T-helper 2 cell treated with Interferon-gamma antibody and Interleukin-4, amounts not matched to agents 100 ng/mL and 5 ng/mL, for 36 hours (primary cell): ENCODE measurements around the gene NT5DC1. TPM values are rescaled to one million over a fixed set of nuclear protein-coding genes. Genes with fewer than 3 reads are reported as not detected.

ENCODE experiments used
- intact Hi-C: fragments of 100-400 bp; cut with micrococcal nuclease; formaldehyde crosslinking; loops from one replicate; pipeline ENCODE4 v1.15.1; 2023
- total RNA-seq: library from RNA; stranded (reverse); gene quantifications from 2 replicates; pipeline ENCODE4 v1.2.3, GENCODE V29; 2022

Gene NT5DC1
- total RNA-seq, 1 donor from 2014 or later, result 47.9 TPM

DNA sequence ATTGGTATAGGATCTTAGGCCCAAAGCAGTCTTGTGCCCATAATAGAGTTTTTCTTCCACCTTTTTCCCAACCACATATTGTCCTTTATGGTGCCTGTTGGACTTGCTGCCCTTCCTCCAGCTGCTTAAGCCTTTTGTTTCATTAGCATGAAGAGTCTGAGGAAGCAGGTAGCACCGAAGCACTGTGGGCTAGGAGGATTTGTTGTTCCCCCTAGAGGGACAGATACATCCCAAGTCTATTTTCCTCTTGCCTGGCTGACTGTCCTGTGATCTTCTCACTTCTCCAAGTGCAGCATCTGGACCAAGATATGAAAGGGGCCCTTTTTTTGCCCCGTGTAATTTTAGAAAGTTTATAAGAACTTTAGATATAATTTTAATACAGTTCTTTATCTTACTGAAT, 75.9 kb downstream of the NT5DC1 start:
- intact Hi-C loops, result no loop called here

DNA sequence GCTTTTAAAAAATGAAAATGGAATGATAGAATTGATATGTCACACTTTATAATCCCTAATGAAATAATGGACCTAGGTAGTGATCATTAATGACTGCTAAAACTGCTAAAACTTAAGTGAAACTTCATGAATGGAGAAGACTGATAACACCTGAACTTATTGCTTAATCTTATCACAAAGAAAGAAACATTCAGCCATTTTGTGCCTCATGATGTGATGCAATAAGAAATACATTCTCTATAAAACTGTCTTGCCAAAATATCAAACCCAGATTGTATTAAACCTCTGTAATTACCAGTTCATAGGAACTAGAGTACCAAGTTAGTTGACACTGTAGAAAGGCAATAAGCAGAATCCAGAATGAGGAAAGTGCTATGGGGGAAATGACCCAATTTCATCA, 79.7 kb downstream of the NT5DC1 start:
- intact Hi-C loops, result no loop called here

GRCh38 chr6:116189472-116189871, 88.8 kb downstream of the NT5DC1 start:
- intact Hi-C loops, result no loop called here

DNA sequence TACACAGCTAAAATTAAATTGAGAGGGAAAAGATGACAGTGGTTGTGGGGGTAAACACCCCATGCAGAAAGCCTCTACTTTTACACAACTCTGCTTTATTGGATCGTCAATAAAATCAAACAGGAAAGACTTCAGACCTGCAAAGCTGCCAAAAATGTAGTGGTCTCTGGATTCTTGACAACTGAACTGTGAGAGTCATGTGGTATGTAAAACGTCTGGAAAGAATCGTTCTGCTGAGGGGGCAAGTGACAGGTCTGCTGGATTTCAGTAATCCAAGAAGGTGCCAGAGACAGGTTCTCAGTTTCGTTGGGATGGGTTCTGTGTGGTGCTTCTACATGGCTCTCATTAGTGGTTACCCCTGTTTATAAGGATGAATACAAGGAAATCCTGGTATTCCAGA, 89.9 kb downstream of the NT5DC1 start:
- intact Hi-C loops, result no loop called here

GRCh38 chr6:116191881-116192280, 91.2 kb downstream of the NT5DC1 start:
- intact Hi-C loops, result no loop called here

GRCh38 chr6:116192786-116193185, 92.1 kb downstream of the NT5DC1 start:
- intact Hi-C loops, result no loop called here

- intact Hi-C loops, result no loop called here
Measured at GRCh38 chr6:116196841-116197240, 96.2 kb downstream of the NT5DC1 start.

DNA sequence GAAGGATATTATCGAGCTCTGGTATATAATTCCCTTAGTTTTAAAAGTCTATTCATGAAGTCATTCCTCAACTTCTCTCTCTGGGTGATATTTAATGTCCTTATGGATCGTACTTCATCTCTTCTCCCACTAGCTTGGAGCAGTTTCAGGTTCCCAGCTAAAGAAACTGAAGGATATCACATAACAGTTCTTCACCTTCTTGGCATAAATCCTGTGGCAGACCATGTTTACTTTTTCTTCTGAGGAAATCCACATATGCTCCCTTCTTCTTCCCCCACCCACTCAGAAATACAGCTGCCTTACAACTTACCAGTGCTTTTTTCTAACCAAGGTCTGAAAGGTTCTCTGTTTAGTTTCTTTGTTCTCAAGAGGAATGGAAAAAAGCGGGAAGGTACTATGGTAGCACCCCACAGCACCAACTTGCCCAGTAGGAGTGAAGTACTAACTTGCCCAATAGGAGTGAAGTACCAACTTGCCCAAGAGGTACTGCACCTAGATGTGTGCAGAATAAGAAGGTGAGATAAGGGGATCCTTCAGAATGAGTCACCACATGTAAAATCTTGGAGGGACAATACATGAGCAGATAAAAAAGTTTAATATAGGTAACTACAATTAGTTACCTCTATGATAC, 100.1 kb downstream of the NT5DC1 start:
- intact Hi-C loops, result no loop called here

DNA sequence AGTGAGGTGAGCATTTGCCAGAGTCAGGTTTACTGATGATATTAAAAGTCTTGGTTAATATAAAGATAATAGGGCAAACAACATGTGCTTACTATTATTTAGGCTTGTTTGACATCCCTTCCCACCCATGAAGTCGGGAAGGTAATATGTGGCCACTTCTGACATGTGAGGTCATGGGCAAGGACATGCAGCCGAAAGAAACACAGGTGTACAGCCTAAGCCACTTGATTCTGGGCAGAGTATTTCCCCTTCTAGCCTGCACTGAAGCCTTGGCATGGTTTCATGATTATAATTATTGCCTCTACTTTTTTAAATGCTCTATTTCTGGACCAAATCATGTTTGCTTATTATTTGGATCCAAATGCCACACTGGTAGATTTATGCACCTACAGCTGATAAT, 100.9 kb downstream of the NT5DC1 start:
- intact Hi-C loops, result no loop called here

GRCh38 chr6:116205281-116205680, 104.6 kb downstream of the NT5DC1 start:
- intact Hi-C loops, result no loop called here

GRCh38 chr6:116206231-116206903, 105.7 kb downstream of the NT5DC1 start:
- intact Hi-C loops, result no loop called here

DNA sequence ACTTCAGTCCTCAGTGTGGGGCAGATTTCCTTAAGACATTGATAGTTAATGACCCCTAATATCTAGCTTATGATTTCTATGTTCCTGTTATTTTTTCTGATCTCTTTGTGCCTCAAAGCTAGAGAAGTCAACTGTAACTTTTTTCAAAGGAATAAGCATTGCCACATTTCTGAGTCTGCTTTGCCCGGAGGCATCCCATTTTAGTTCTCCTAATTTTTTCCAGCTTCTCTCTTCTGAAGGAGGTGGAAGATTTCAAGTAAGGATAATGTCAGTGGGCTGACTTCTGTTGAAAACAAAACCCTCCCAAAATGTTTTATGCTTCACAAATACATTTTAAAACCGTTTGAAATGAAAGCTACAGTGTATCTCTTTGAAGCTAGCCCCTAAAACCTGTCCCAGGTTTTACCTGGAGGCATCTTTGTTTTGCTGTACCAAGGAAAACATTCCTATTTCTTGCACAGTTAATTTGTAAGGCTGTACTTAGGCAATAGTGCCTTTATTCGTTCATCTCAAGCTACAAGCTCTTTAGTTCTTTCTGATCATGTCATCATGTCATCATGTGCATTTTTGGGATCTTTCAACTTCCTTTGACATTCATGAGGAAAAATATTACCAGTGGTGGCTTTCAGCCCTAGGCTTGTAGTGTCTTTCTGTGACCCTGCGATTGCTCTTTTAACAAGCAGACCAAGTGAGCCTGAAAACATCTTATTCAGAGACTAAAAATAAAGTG, 107.6 kb downstream of the NT5DC1 start:
- intact Hi-C loops, result no loop called here

GRCh38 chr6:116210316-116210715, 109.7 kb downstream of the NT5DC1 start:
- intact Hi-C loops, result no loop called here

DNA sequence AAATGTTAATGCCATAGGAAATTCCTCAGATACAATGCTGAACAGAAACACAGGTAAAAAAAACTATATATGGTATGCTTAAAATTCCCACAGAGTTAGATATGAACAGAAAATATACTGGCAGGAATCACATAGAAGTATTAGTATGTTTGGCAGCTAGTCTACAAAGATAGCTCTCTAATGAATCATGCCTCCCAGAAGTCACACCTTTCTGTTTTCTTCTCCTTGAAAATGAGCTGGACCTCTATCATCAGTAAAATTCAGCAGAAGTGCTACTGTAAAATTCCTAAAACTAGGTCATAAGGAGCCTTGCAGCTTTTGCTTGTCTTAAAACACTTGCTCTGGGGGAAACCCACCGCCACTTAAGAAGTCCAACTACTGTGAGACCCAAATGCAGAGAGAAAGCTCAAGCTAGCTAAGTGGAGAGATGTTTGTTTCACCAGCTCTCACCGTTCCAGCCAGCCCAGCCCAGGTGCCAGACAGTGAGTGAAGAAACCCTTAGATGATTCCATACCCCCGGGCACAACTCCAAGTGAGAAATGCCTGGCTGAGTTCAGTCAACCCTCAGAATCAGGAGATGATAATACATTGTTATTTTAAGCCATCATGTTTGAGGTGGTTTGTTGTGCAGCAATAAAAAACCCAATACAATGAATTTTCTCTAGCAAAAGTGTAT, 110.2 kb downstream of the NT5DC1 start:
- intact Hi-C loops, result no loop called here

DNA sequence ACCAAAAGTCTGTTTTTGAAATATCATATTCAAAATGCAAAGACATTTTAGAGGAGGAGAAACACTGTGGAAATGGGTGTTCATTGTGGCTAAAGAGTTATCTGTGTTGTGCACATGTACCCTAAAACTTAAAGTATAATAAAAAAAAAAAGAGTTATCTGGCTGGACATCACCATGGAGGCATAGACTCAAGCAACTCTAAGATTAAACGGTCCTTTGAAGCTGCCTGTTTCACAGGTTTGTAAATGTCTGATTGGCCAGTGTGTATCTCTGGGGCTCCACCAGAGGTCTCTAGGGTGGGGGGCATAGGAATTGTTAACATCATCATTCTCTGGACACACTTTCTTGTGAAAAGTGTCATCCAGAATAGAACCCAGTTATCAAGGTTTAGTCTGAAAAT, 114.0 kb downstream of the NT5DC1 start:
- intact Hi-C loops, result loop anchor here (5.0 kb wide), 1 partner anchor 63 kb away; the partner anchor contains the start of gene TSPYL1

GRCh38 chr6:116215414-116215813, 114.8 kb downstream of the NT5DC1 start:
- intact Hi-C loops, result loop anchor here (5.0 kb wide), 1 partner anchor 62 kb away; the partner anchor contains the start of gene TSPYL1

DNA sequence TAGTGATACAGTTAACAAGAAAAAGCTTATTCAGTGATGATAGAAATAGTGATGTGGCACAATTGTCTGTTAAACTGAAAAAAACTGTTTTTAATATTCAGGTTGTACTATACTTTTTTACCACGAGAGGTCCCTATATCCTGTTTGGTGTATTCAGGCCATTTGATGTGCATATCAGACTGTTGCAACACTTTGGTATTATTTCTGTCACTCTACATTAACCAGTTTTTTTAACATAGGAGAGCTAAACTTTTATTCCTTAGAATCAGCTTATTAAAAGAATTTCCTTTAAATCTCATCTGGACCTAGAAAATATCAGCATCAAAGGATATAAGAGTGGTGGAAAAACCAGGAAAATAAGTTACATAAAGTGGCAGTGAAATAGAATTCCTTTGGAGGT, 116.4 kb downstream of the NT5DC1 start:
- intact Hi-C loops, result loop anchor here (1.0 to 5.0 kb wide), 2 partner anchors 60 to 344 kb away; partner anchors contain the start of gene TSPYL1

DNA sequence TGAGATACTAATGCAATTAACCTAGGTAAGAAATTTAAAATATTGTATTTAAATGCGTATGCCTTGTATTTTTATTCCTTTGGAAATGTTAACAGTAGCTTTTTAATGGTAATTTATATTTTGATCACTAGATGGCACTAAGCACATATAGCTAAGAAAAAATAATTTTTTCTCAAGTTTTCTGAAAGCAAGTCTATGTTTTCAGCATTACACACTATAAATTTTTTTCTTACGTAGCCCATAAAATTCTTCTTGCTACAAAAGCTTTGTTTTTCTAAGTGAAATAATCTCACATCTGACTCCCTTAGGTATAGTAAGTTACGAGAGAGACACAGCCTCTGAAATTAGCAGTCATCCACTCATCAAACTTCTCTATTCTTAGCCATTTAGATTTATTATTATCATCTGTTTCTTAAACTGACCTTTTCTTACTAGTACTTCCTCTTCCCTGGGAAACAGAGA, 117.5 kb downstream of the NT5DC1 start:
- intact Hi-C loops, result loop anchor here (1.0 to 5.0 kb wide), 2 partner anchors 59 to 314 kb away; partner anchors contain the start of gene TSPYL1

DNA sequence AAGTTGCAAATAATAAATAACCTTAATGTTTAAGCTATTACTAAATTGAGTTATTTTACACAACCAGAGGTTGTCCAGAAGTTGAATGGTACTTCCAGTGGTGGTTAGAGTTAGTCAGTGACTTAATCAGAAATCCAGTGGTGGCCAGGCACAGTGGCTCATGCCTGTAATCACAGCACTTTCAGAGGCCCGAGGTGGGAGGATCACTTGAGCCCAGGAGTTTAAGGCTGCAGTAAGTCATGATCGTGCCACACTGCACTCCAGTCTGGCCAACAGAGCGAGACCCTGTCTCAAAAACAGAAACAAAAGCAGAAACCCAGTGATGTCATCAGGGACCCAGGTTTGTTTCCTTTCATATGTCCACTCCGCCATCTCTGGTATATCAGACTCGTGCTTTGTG, 118.2 kb downstream of the NT5DC1 start:
- intact Hi-C loops, result loop anchor here (1.0 to 5.0 kb wide), 2 partner anchors 58 to 313 kb away; partner anchors contain the start of gene TSPYL1

DNA sequence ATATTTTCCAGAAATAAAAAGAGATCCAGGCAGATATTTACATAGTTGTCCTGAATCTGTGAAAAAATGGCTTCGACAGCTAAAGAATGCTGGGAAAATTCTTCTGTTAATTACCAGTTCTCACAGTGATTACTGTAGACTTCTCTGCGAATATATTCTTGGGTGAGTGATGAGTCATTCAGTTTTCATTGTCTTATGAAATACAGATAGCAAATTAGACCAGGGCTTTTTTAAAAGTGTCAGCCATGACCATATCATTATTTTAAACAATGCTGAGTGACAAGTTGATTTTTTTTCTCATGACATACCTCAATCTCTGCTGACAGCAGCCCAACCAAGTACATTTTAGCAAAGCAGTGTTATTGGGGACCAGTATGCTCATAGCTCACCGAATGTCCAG, 120.4 kb downstream of the NT5DC1 start:
- intact Hi-C loops, result no loop called here

DNA sequence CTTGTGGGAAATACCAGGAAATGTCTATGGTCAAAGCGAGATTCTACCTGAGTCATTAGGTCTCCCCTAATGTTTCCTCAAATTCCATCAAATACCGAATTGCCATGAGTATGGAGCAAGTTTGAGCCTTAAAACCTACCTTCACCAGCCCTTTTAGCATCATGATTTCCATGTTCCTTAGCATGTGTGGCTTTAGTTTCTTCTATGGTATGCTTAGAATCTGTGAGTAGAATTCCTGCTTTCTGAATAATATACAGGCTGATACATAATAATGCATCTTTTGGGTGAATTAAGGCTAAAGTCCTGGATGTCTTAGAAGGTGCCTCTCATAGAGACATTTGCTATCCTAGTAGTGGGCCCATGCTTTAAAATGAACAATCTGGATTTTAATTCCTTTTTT, 121.3 kb downstream of the NT5DC1 start:
- intact Hi-C loops, result no loop called here
